GM21825 (cell line): ENCODE results near the gene REXO1.

ENCODE experiments used
- ATAC-seq: cut with Tn5 transposase; IDR thresholded peaks from one replicate; pipeline ENCODE4 v1.9.1; 2021; ENCODE audit warnings: mild to moderate bottlenecking, moderate library complexity; ENCODE audit not compliant: unreplicated experiment

REXO1 gene

GRCh38 chr19:1862424-1863327 is 14.4 kb upstream of the REXO1 start:
- ATAC-seq = peak; percentile 3

- ATAC-seq = no peak
Measured at GRCh38 chr19:1862068-1862423, 13.8 kb upstream of the REXO1 start.

GRCh38 chr19:1861599-1862031 is 13.3 kb upstream of the REXO1 start:
- ATAC-seq = no peak

- no peak for ATAC-seq
Measured at GRCh38 chr19:1860821-1861598, 12.7 kb upstream of the REXO1 start.

GRCh38 chr19:1860042-1860775 is 11.9 kb upstream of the REXO1 start:
- ATAC-seq = no peak

DNA sequence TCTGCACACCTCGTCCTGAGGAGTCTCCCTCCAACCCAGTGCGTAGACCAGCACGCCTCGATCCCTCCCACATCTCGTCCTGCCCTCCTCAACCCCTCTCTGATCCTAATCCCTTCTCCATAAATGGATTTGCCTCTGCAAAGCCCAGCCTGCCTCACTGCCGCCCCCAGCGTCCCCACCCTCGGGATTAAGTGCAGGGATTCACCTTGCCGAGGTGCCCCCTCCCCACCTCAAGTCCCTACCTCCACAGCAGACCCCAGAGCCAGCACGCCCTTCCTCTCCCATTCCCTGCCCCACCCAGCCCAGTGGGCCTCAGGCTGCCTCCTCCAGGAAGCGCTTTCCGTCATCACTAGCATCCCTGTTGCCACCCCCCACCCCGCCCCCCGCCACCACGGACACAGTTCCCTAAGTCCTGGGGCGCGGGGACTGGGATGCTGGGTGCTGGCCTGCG is 11.1 kb upstream of the REXO1 start:
- no peak for ATAC-seq

GRCh38 chr19:1858412-1859081 is 10.3 kb upstream of the REXO1 start:
- no peak for ATAC-seq

DNA sequence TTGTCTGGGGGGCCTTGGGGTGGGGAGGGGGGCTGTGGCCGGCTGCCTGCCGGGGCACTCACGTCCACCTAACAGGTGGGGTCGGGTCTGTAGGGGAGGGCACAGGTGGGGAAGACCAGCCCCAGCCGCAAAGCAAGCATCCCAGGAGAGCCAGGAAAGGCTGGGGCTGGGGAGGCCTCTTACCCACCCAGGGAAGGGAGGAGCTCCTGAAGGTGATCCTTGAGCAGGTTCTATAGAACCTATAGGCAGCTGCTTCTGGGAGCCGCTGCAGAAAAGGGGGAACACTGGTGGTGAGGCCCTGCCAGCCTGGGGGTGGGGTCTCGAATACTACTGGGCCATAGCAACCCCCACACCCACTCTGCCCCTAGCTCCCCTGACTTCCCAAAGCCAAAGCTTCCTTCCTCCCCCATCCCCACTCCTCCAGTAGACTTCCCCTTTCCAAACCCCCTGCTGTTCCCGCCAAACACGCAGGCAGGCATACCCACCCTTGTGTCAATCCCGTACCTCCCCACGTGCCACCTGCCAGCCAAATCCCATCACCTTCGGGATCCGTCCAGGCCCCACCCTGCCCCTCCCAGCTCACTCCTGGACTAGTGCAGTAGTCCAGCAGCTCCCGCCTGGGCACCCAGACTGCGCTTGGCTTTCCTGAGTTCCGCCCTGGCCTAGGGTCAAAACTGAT is 9.5 kb upstream of the REXO1 start:
- ATAC-seq = no peak

- no peak for ATAC-seq
Measured at GRCh38 chr19:1856698-1857603, 8.7 kb upstream of the REXO1 start.

DNA sequence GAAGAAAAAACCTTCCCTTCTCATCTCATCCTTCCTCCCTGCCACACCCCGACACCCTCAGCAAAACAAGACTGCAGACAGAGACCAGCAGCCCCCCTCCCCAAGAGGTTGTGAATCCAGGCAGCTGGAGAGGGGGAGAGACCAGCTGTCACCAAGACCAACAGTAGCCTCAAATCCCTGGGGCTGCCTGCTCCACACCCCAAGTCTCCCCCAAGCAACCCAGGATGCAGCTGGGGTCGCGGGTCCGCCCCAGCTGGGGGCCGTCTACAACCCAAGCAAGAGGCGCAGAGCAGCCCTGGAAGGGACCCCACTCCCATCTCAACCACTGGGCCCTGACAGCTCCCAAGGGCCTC is 8.0 kb upstream of the REXO1 start:
- ATAC-seq = no peak

DNA sequence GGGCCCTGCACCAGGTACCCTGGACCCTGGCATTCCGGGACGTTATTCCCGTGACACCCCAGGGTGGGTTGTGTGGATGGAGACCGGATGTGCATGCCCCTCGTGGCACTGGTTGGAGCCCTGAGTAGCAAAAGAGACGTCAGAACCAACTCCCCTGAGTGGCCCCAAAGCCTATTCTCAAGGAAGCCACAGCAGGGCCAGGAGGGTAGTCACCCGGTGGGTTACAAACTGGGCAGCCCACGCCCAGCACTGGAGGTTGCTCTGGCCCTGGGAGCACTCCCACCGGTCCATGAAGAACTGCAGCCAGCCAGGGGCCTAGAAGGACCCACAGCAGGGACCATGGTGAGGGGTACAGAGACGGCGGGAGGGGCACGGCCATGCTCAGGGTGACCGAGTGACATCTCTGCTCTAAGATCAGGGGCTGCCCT is 7.6 kb upstream of the REXO1 start:
- peak; percentile 1 for ATAC-seq

- ATAC-seq = peak; percentile 41
Measured at GRCh38 chr19:1855040-1855827, 7.0 kb upstream of the REXO1 start.

GRCh38 chr19:1854542-1855039 is 6.3 kb upstream of the REXO1 start:
- no peak for ATAC-seq

DNA sequence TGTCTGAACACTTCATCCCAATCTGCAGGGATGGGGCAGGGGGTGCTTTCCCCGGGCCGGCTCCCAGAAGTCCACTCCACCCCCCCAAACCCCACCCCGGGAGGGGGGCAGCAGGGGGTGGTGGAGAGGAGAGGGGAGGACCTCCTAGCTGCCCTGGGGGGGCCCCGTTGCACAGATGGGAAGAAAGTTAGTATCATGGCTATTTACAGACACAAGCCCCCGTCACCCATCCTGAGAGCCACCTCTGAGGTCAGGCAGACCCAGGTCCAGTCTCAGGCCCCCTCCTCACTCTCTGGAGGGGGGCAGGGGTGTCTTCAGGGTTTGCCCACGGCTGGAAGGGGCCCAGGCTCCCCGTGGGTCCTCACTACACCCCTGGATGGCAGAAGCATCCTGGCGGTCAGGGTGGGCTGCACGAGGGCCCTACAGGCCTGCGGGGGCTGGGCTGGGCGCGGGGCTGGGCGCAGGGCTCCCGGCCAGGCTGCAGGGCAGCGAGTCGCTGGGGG is 5.8 kb upstream of the REXO1 start:
- no peak for ATAC-seq

DNA sequence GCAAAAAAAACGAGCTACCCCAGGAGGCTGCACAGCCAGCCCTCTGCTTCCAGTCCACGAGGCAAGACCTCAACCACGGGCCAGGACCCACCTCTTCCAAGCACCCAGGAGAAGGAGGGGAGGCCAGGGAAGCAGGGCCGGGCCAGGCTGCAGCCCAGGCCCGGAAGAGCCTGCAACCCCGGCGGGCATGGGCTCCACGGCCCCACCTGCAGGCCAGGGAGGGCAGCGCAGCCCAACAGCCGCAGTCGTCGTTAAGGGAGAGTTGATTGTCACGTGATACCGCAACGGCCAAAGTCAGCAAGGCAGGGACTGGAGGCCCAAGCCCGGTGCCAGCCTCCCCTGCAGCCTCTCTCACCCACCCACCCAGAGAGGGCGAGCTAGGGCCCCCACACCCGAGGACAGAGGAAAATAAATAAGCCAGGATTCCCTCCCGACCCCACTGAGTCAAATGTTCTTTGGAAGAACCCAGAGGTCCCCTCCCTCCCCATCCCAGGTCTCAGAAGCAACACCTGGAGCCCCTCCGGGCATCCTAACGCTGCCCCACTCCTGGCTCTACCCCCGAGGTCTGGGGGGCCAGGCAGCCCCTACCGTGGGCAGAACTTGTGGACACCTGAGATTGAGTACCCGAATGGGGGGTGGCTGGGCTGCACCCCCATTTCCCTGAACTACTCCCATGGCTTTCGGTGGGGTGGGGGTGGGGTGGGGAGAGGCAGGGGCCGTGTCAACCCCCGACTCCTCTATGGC is 5.2 kb upstream of the REXO1 start:
- ATAC-seq = no peak

DNA sequence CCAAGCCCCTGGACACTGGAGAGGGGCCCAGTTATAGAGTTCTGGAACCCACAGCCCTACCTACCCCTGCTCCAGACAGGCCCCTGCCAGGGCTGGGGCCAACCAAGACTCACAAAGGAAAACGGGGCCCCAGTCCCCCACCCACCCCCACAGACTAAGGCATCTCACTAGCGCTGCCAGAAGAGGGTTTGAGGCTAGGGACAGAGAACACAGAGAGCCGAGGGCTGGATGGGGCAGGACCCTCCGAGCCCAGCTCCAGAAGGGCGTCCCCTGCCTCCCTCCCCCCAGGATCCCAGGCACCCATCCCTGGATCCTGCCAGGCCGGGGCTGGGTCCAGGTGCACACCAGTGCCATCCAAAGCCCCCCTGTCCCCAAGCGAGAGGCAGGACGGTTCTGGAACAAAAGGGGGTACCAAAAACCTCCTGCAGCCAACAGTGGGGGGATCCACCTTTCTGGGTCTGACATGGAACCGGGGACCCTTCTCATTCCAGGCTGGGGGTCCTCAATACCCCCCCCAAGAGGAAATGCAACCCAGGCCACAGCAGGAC is 4.4 kb upstream of the REXO1 start:
- ATAC-seq = no peak
